ENCODE results near the gene STAT1. TPM values are rescaled to one million over a fixed set of nuclear protein-coding genes. Genes with fewer than 3 reads are reported as not detected.

Gene STAT1
- total and polyA plus RNA-seq, 10 of the 15 experiments (the other 5 are each of a cell fraction or from before 2014, with no cell fraction given): 81.8 to 398 (median 307) TPM

GRCh38 chr2:190927301-190927700 lies 86.7 kb downstream of the STAT1 start:
- CTCF ChIA-PET: interaction anchor here (0.5 to 1.1 kb wide), 3 partner anchors 20 to 77 kb away, joined by 3 to 4 read pairs (median 4); no protein-coding TSS in a partner anchor
- Histone ChIP-seq H3K4me3 (no peak overlapping the region), H3K9ac (ENCODE audit: control insufficient read depth, insufficient read depth, low read length) (no peak overlapping the region), H3K4me1 (ENCODE audit: control insufficient read depth, insufficient read depth, low read length) (no peaks in the 10 kb centered on the region), H3K27ac (ENCODE audit: control insufficient read depth, insufficient read depth) (no peak overlapping the region), H3K27me3 (replicated peaks in 1 of 2; ENCODE audit: control insufficient read depth in 2 of 2, insufficient read depth in 2 of 2, low read length in 1 of 2) (no peaks in the 10 kb centered on the region), H2AFZ (ENCODE audit: control insufficient read depth, low read depth, low read length) (no peak overlapping the region), H3K79me2 (ENCODE audit: control insufficient read depth, insufficient read depth, low read length) (no peaks in the 10 kb centered on the region), H3K4me2 (ENCODE audit: control insufficient read depth, insufficient read depth) (no peak overlapping the region), H3K9me3 (replicated peaks; ENCODE audit: control insufficient read depth, insufficient read depth, low read length) (no peaks in the 10 kb centered on the region), H3K36me3 (ENCODE audit: control insufficient read depth in 2 of 2, insufficient read depth in 2 of 2, low read length in 1 of 2) (peaks cover 4 to 28% of the 10 kb centered on the region in 2 experiments), H4K20me1 (ENCODE audit: control insufficient read depth, insufficient read depth) (no peaks in the 10 kb centered on the region)
- SMC1A ChIA-PET (ENCODE audit: uncharacterized antibody, unreplicated experiment): interaction anchor here (0.9 to 1.7 kb wide), 2 partner anchors 11 to 14 kb away, joined by 3 read pairs; no protein-coding TSS in a partner anchor
- no peak for FAIRE-seq
- WGBS (ENCODE audit: insufficient coverage, insufficient replicate concordance, low lambda C conversion rate, missing lambda C conversion rate): 97% methylated on average over 2 of the region's 2 CpGs
- POLR2A ChIA-PET: interaction anchor here (0.5 kb wide), 1 partner anchor 21 kb away, joined by 3 read pairs; no protein-coding TSS in a partner anchor
- ATAC-seq: no peak
- no peak for TF ChIP-seq POLR2AphosphoS2 (IDR thresholded peaks at IDR 0.05; ENCODE audit: low read depth, low read length)
- no peak for TF ChIP-seq MLLT1 (IDR thresholded peaks at IDR 0.05)
- TF ChIP-seq RFX5 (IDR thresholded peaks at IDR 0.05; ENCODE audit: low read depth, low read length): no peak
- TF ChIP-seq PML (IDR thresholded peaks at IDR 0.05; ENCODE audit: low read length): no peak
- no peak for TF ChIP-seq EED (IDR thresholded peaks at IDR 0.05; ENCODE audit: low read depth)
- TF ChIP-seq STAT1 (conservative IDR thresholded peaks at IDR 0.05): no peak
- TF ChIP-seq ATF7 (IDR thresholded peaks at IDR 0.05; ENCODE audit: low read depth): no peak
- no peak for TF ChIP-seq RELA (IDR thresholded peaks at IDR 0.05; ENCODE audit: borderline replicate concordance, partially characterized antibody)
- TF ChIP-seq JUNB (IDR thresholded peaks at IDR 0.05): no peak
- no peak for TF ChIP-seq CREM (IDR thresholded peaks at IDR 0.05; ENCODE audit: low read depth)
- TF ChIP-seq SMARCA5 (IDR thresholded peaks at IDR 0.05): no peak
- TF ChIP-seq HDGF (IDR thresholded peaks at IDR 0.05): no peak
- no peak for TF ChIP-seq POU2F2 (IDR thresholded peaks at IDR 0.05; ENCODE audit: borderline replicate concordance, low read depth, low read length)
- TF ChIP-seq CHD2 (IDR thresholded peaks at IDR 0.05; ENCODE audit: borderline replicate concordance, low read depth, low read length): no peak
- no peak for TF ChIP-seq SREBF2 (IDR thresholded peaks at IDR 0.05; ENCODE audit: low read length)
- no TSS peak for BruUV-seq (replicated peaks)
- in situ Hi-C loops (cut with MboI) (no loop called here), intact Hi-C loops (cut with micrococcal nuclease; ENCODE audit: unreplicated experiment) (no loop called here)
- DNase-seq (ENCODE audit: low read depth, low spot score): no peak
- RAD21 ChIA-PET (ENCODE audit: unreplicated experiment): no interaction called here

Data from GM12878 (cell line).